LoVo (cell line): Measurements from ENCODE around the gene TRUB2.
"Not testable (repeated sequence)": the region's sequence is repeated elsewhere in the genome, so short reads cannot be mapped to it uniquely, and the experiment has no call there.

Experiments
- DNase-seq: peaks from one replicate; pipeline ENCODE4 v3.0.0-alpha.2; 2016; ENCODE audit warnings: low spot score

TRUB2 gene

DNA sequence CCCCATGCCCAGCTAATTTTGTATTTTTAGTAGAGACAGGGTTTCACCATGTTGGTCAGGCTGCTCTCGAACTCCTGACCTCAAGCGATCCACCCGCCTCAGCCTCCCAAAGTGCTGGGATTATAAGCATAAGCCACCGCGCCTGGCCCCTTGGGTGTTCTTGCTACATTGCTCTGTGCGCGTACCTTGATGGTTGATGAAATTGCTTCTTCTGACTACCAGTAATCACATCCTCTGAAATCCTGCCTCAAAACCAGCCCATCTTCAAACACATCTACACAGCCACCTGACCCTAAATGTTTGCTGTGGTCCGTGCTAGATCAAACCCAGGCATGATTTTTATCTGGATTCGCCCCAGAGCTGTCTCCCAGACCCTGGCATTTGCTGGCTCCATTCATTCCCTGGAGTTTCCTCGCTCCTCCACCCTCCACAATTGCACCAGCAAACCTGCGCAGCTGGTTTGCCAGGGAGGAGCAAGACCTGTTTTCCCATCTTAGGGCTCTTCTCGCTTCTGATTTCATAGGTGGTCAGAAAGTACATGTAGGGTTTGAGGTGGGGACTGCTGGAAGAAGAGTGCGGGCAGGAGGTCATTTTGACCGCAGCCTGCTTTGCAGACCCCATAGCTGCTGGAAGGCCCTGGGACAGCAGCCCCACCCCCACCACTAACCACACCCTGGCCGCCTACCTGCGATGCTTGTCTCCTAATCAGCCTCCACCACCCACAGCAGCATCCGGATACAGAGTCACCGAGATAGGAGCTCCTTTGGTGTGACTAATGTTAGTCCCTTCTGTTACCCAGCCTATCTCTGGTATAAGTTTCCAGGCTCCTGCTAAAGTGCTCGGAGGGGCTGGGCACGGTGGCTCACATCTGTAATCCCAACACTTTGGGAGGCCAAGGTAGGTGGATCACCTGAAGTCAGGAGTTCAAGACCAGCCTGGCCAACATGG, 23.4 kb downstream of the TRUB2 start:
- no peak for DNase-seq

- no peak for DNase-seq
Observed at GRCh38 chr9:128297221-128297773, 24.9 kb downstream of the TRUB2 start.

DNA sequence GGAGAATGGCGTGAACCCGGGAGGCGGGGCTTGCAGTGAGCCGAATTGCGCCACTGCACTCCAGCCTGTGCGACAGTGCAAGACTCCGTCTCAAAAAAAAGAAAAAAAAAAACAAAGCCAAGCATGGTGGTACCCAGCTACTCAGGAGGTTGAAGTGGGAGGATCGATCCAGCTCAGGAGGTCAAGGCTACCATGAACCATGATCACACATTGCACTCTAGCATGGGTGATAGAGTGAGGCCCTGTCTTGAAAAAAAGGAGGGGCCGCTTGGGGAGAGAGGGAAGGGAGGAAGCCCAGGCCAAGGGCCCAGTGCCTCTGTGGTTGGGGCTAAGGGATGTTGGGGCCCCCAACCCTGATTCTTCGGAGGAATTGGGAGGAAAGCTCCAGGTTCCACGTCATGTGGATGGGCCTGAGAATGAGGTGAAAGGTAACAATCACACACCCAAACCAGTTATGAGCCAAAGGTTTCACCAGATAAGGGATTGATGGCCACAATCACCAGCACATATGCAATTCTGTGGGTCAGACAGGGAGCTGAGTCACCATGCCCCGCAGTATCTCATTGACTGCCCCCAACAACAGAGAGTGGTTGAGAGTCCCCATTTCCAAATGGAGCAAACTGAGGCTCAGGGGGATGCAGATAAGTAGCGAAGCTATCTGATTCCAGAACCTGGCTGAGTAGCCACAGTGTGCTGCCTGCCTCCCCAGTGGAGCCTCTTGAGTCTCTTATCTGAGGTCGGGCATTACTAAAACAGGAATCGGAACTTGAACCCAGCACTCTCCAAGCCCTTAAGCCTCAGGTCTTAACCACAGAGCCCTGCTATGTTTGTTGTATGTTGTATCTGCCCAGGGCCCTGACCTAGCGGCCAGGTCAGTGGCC, 25.7 kb downstream of the TRUB2 start:
- DNase-seq = peak; percentile 25

DNA sequence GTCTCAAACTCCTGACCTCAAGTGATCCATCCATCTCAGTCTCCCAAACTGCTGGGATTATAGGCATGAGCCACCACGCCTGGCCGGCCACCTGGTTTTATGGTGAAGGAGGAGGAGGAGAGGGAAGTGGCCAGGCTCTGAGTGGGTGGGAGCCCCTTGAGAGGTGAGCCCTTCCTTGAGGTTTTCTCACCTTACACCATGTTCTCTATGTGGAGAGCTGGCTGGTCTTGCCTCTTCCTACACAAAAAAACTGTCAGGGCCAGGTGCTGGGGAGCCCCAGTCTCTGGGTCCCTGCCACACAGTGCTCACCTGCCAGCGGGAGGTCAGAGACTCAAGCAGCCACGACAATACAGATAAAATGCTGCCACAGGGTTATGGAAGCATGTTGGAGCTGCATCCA, 28.1 kb downstream of the TRUB2 start:
- DNase-seq = no peak

GRCh38 chr9:128293091-128293490, 29.2 kb downstream of the TRUB2 start:
- DNase-seq = no peak

- DNase-seq = no peak
Observed at GRCh38 chr9:128292009-128292408, 30.2 kb downstream of the TRUB2 start.

GRCh38 chr9:128288273-128289004, 33.8 kb downstream of the TRUB2 start:
- DNase-seq = no peak

GRCh38 chr9:128286440-128286839, 35.8 kb downstream of the TRUB2 start:
- DNase-seq = no peak

- no peak for DNase-seq
Observed at GRCh38 chr9:128285033-128285784, 37.0 kb downstream of the TRUB2 start.

GRCh38 chr9:128282500-128282899, 39.7 kb downstream of the TRUB2 start:
- DNase-seq = no peak

DNA sequence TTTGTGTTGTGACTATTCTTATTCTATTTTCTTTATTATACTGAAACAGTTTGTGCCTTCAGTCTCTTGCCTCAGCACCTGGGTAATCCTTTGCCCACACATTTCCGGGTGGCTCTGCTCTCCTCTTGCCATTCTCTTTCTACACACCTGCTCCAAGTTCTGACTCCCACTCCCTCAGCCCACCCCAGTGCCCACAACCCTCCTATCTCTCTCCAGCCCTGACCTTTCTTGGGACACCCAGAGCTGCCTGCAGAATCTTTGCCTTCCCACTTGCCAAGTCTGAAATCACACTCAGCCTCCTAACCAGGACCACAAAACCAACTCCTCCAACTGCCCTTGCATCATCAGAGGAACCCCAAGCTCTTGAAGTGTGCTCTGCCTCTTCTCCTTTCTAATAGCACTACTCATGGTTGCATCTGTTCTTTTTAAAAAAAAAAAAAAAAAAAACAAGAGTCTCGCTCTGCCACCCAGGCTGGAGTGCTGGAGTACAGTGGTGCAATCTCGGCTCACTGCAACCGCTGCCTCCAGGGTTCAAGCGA, 42.1 kb downstream of the TRUB2 start:
- no peak for DNase-seq

DNA sequence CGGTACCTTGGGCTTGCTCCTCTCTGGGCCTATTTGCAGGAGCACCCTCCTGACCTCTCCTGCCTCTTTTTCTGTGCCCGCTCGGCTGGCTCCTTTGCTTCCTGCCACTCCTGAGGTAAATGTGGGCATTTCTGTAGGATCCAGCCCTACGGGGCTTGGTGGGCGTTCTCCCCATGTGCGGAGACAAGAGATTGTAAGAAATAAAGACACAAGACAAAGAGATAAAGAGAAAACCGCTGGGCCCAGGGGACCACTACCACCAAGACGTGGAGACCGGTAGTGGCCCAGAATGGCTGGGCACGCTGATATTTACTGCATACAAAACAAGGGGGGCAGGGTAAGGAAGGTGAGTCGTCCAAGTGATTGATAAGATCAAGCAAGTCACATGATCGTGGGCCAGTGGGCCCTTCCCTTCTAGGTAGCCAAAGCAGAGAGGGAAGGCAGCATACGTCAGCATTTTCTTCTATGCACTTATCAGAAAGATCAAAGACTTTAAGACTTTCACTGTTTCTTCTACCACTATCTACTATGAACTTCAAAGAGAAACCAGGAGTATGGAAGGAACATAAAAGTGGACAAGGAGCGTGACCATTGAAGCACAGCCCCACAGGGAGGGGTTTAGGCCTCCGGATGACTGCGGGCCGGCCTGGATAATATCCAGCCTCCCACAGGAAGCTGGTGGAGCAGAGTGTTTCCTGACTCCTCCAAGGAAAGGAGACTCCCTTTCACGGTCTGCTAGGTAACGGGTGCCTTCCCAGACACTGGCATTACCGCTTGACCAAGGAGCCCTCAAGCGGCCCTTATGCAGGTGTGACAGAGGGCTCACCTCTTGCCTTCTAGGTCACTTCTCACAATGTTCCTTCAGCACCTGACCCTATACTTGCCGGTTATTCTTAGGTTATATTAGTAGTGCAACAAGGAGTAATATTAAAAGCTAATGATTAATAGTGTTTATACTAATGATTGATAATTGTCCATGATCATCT, 42.9 kb downstream of the TRUB2 start:
- not testable (repeated sequence) for DNase-seq

DNA sequence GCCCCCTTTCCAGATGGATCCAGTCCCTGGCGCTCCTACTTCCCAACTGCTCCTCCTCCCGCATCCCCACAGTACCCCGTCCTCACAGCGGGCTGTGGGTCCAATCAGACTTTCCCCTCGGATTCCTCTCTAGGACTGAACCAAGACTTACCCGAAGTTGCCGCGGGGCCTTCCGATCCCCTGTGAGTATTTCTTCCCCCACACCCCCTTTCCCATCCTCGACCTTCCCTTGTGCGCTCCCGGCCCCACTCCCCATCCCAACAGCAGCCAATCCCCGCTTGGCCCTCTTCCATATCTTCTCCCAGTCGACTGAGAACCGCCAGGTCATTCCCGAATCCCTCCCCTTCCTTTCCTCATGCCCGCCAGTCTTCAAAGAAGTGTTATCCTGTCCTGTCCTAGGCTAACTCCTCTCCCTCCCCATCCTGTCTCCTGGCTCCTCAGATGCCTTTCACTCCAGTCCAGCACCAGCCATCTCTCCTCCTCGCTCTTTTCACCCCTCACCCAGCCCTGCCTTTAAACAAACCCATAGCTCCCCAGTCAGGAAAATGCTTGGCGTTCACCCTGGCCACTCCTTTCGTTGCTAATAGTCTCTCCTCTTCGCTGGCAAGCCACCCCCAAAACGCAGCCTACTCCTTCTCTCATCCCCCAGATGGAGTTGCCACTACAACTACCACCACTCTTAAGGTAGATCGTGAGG, 45.5 kb downstream of the TRUB2 start:
- DNase-seq = no peak

GRCh38 chr9:128276008-128276573, 46.2 kb downstream of the TRUB2 start, which contains the start of gene SWI5:
TSS of gene SWI5 (plus strand) at chr9:128276276.
- DNase-seq = peak; percentile 100

GRCh38 chr9:128275198-128276007, 46.8 kb downstream of the TRUB2 start, which contains the start of gene GOLGA2:
TSS of gene GOLGA2 (minus strand) at chr9:128276007. CDS start at chr9:128275976, 31 bp downstream.
- DNase-seq = no peak

DNA sequence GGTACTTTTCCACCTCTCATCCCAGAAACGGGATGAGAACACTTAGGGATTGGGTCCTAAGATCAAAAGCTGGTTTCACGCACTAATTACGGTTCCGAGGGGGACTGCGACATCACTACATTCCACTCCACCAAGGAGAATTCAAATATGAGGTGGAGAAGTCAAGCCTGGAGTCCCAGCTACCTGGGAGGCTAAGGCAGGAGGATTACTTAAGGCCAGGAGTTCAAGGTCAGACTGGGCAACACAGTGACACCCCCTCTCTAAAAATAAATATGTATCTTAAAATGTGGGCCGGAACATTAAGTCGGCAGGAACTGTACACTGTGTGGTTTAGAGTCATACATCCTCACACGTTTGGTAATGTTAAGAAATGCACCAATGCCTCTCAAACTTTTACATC, 48.0 kb downstream of the TRUB2 start:
- DNase-seq = no peak

DNA sequence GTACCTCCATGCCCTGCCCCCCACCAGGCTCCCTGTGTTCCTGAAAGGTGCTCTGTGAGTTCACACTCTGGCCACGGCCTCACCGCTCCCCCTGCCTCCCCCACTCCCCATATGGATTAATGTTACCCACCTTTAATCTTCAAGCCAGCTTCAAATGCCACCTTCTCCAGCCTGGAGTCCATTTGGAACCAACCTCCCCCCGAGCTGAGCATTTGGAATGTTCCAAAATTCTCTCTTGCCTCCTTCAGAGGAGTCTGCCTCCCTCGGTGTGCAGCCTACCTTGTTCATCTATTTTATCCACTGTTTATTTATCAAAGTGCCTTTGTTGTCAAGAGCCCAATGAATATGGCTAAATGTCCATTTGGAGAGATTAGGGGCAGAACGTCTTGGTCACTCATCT, 50.7 kb downstream of the TRUB2 start:
- DNase-seq = no peak

DNA sequence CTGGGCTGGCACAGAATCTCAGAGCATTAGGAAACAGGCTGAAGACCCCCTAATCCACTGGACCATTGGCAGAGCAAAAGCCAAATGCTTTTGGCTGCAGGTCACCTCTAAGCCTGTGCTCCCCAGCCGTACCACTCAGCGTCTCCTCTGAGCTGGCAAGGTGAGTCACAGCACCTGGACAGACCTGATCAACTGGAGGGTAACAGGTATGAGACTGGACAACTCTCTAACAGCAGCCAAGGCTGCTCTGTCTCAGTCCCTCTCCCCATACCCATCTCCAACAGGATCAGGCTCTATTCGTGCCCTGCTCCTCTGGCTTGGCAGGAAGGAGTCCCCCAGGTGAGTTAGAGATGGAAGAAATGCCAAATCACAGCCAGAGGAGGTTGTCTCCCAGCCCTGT, 51.1 kb downstream of the TRUB2 start:
- DNase-seq = no peak
